Natural killer cell treated with Interleukin-12 subunit alpha and Interleukin-12 subunit beta and Interleukin-15 and Interleukin-18, amount 100 ng/mL, for 72 hours (primary cell): ENCODE results near the gene EZR. TPM values are rescaled to one million over a fixed set of nuclear protein-coding genes. Genes with fewer than 3 reads are reported as not detected.

ENCODE experiments used
- ATAC-seq, 2 donors: fragments of 150-1000 bp; cut with Tn5 transposase in 1 of 2; sonication (Bioruptor Pico), chemical (Tn5 transposase) in 1 of 2; 2 replicates each; pipeline ENCODE4 v1.10.0; 2021
- DNase-seq: peaks from one replicate; pipeline ENCODE4 v3.0.0; 2022; ENCODE audit warnings: low spot score
- H3K27ac Mint-ChIP-seq, 2 donors: 1 replicate in 1 of 2; 2 replicates in 1 of 2; pipeline ENCODE4 v1.8.0; 2022; ENCODE audit warnings: mixed read lengths in 2 of 2, mild to moderate bottlenecking in 1 of 2, moderate library complexity in 1 of 2
- H3K27me3 Mint-ChIP-seq, 2 donors: 1 replicate in 1 of 2; 2 replicates in 1 of 2; pipeline ENCODE4 v1.8.0; 2022; ENCODE audit warnings: mixed read lengths in 2 of 2
- H3K36me3 Mint-ChIP-seq: one replicate; pipeline ENCODE4 v1.8.0; 2022; ENCODE audit warnings: mixed read lengths
- H3K4me1 Mint-ChIP-seq, 2 donors: 1 replicate in 1 of 2; 2 replicates in 1 of 2; pipeline ENCODE4 v1.8.0; 2022; ENCODE audit warnings: low read depth in 2 of 2, mixed read lengths in 2 of 2, mild to moderate bottlenecking in 1 of 2
- H3K4me3 Mint-ChIP-seq: one replicate; pipeline ENCODE4 v1.8.0; 2022; ENCODE audit warnings: mixed read lengths
- H3K9me3 Mint-ChIP-seq: 2 replicates; pipeline ENCODE4 v1.8.0; 2022; ENCODE audit warnings: mixed read lengths
- total RNA-seq, 2 donors: library from RNA; stranded (reverse); gene quantifications; one replicate each; pipeline ENCODE4 v1.2.3, GENCODE V29; 2022

Gene EZR
- total RNA-seq, 2 donors from 2014 or later, result 71.0 to 135 TPM

DNA sequence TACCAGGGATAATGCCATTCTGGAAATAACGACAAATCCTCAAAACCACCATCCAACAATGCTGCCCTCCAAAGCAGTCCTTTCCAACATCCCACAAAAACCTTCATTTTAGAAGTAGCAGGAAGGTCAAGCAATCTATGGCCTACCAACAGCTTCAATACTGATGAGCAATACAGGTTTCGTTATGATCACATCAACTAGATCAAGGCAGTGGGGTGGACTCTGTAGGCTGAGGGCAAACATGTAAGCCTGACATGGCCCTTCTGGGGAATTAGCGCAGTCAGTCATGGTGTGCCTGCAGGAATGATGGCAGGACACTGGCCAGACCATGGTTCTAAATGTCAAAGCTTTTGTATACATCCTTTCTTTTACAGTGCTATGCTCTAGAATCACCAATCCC is 41.7 kb downstream of the EZR start:
- Mint-ChIP-seq H3K4me1 (peaks cover 19 to 31% of the 10 kb centered on the region in 2 donors), H3K9me3 (no peaks in the 10 kb centered on the region), H3K27ac (peak overlapping the region; percentile 11 to 17), H3K4me3 (no peak overlapping the region), H3K27me3 (no peaks in the 10 kb centered on the region), H3K36me3 (peaks cover 31% of the 10 kb centered on the region)
- DNase-seq, result no peak
- no peak for ATAC-seq

DNA sequence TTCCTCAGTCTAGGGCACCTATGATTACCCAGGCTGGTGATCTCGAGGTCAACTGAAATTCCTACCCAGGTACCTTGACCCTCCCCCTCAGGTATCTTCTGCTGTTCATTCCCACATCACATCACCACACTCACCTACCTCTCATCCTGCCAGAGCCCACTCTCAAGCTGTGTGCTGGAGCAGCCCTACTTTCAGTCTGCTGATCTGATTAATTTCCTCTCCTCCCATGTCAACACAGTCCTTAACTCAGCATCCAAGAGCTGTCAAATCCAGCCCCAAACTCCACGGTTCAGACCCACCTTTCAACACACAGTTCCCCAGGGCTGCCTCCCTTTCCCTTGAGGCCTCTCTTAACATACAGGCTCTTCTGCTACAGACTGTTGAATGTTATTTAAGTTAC is 42.4 kb downstream of the EZR start:
- Mint-ChIP-seq H3K36me3 (peaks cover 31% of the 10 kb centered on the region), H3K9me3 (no peaks in the 10 kb centered on the region), H3K4me3 (no peak overlapping the region), H3K27ac (peak overlapping the region; percentile 11 to 17), H3K4me1 (peaks cover 25 to 39% of the 10 kb centered on the region in 2 donors), H3K27me3 (no peaks in the 10 kb centered on the region)
- peak; percentile 28 for DNase-seq
- ATAC-seq, result no peak

DNA sequence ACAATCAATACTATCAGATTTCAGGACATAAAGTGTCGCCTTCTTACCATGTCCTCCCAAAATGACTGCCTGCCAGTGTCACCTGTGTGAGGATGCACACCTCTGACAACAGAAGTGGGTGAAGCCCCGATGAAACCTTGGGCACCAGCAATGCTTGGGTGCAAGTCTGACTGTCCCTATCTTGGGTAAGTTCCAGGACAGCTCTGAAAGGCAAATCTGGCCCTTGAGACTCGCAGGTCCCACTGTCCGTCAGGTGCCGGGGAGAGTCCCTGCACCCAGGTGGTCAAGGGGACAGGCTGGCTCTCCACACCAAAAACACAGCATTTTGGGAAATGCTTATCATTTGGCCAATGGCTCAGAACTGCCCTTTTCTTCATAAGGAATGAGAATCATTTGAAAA is 43.3 kb downstream of the EZR start:
- H3K4me3 Mint-ChIP-seq, result no peak overlapping the region
- no peaks in the 10 kb centered on the region for H3K27me3 Mint-ChIP-seq
- no peaks in the 10 kb centered on the region for H3K9me3 Mint-ChIP-seq

DNA sequence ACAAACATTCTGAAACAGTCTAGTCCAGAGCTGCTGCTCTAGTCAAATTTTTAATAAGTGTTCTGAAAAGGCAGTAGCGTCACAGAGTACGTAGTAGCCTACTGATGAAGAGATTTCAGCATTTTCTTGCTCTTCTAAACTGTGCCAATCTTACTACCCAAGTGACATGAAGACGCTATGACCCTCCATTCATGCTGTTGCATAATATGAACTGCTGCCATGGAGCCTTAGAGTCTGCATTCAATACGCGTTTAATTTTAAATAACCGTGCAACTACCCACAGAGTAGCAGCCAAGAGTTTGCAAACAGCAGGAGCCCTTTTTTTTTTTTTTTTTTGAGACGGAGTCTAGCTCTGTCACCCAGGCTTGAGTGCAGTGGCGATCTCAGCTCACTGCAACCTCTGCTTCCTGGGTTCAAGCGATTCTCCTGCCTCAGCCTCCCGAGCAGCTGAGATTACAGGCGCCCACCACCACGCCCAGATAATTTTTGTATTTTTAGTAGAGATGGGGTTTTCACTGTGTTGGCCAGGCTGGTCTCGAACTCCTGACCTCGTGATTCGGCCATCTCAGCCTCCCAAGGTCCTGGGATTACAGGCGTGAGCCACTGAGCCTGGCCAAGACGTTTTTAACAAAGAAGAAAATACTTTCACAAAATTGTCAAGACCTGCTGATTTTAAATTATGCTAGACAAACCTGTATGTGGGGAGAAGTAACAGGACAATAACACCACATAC is 44.3 kb downstream of the EZR start:
- H3K4me3 Mint-ChIP-seq, result no peak overlapping the region
- H3K27me3 Mint-ChIP-seq, result no peaks in the 10 kb centered on the region
- H3K27ac Mint-ChIP-seq, result no peak overlapping the region
- H3K36me3 Mint-ChIP-seq, result peaks cover 37% of the 10 kb centered on the region
- no peaks in the 10 kb centered on the region for H3K9me3 Mint-ChIP-seq
- H3K4me1 Mint-ChIP-seq, result peaks cover 38 to 48% of the 10 kb centered on the region in 2 donors
- ATAC-seq (no peak), DNase-seq (peak; percentile 39)

More for the DNA sequence above, 43.3 kb downstream of the EZR start:
- H3K27ac Mint-ChIP-seq, result no peak overlapping the region
- DNase-seq, result peak; percentile 40
- ATAC-seq, result no peak
- H3K36me3 Mint-ChIP-seq, result peaks cover 34% of the 10 kb centered on the region
- peaks cover 33 to 47% of the 10 kb centered on the region in 2 donors for H3K4me1 Mint-ChIP-seq

DNA sequence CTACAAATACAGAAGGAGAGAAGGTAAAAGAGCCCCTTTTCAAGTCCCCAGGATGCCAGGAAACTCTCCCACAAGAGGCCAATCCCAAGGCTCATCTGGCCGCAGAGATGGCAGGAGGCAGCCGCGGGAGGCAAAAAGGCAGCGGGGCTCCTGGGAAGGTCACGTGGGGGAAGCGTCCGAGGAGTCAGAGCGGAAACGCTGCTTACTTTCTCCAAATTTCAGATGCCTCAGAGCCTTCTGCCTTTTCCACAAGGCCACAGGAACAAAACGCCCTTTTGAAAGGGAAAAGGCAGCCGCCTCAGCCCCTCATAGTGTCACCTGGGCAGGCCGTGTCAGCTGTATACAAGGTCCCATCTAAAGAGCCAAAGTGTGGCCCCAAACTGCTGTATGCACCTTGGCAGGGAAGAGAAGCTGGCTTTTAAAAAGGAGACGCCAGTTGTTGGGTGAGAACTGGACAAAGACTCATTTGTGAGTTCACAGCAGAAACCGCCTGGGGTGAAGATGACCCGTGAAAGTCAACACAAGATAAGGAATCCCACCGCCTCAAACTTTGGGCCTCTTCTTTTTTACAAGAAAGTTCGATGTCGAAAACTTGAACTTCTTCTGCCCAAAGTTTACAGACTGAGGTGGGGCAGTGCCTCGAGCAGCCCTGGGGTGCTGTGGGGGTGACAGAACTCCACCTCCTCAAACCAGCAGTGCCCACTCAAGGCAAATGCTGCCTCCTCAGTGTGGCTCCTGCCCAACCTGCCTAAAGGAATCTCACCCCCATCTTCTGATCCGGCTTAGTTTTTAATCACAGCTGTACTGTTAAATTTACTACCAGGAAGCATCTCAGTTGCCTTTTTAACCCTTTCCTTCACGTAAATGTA is 45.4 kb downstream of the EZR start:
- H3K36me3 Mint-ChIP-seq, result peaks cover 32% of the 10 kb centered on the region
- H3K9me3 Mint-ChIP-seq, result no peaks in the 10 kb centered on the region
- no peak overlapping the region for H3K4me3 Mint-ChIP-seq
- peak; percentile 40 for DNase-seq
- H3K27ac Mint-ChIP-seq, result peak overlapping the region; percentile 51 to 53
- ATAC-seq, result no peak
- H3K4me1 Mint-ChIP-seq, result peaks cover 44 to 54% of the 10 kb centered on the region in 2 donors
- no peaks in the 10 kb centered on the region for H3K27me3 Mint-ChIP-seq

DNA sequence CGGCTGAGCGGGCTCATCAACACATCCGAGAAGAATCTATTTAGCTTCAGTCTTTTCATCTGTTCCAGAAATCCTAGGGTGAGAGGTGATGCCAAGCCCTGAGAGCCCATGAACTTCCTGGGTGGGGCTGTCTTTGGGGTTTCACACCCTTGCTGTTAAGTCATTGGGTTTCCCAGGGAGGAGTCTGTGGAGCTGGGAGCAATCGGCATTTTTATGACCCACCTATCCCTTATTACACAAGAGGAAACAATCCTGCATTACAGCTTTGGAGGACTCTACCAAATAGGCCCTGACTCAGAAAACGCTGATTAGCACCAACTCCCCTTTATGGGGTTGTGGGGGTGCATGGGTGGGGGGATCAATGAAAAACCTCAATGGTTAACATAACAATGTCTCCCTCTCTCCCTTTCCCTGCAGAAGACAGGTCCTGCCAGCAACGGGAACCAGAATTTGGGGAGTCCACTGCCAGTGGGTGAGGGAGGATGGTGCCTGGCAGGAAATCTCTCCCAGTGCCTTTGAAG is 46.3 kb downstream of the EZR start:
- H3K36me3 Mint-ChIP-seq, result peaks cover 32% of the 10 kb centered on the region
- H3K4me3 Mint-ChIP-seq, result no peak overlapping the region
- H3K27me3 Mint-ChIP-seq, result no peaks in the 10 kb centered on the region
- H3K9me3 Mint-ChIP-seq, result no peaks in the 10 kb centered on the region
- peaks cover 44 to 58% of the 10 kb centered on the region in 2 donors for H3K4me1 Mint-ChIP-seq
- ATAC-seq (peak in 1 of 2 donors; percentile 16), DNase-seq (no peak)
- peak overlapping the region; percentile 51 to 53 for H3K27ac Mint-ChIP-seq

DNA sequence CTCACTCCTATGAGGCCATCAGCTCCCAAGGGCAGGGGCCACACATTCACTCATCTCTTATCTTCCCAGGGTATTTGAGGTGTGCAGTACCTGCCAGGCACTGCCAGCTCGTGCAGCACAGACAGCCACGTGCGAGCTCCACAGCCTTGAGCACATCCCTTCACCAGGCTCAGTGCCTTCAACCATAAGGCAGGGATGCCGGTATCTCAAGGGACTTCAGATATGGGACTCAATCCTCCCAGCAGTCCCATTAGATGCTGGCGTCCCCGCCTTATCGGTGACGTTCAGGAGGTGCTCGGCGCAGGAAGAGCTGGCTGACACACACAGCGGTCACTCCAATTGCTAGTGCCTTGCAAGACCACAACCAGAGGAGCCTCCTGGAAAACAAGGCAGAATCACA is 47.0 kb downstream of the EZR start:
- ATAC-seq, result peak in 1 of 2 donors; percentile 1
- peaks cover 30% of the 10 kb centered on the region for H3K36me3 Mint-ChIP-seq

DNA sequence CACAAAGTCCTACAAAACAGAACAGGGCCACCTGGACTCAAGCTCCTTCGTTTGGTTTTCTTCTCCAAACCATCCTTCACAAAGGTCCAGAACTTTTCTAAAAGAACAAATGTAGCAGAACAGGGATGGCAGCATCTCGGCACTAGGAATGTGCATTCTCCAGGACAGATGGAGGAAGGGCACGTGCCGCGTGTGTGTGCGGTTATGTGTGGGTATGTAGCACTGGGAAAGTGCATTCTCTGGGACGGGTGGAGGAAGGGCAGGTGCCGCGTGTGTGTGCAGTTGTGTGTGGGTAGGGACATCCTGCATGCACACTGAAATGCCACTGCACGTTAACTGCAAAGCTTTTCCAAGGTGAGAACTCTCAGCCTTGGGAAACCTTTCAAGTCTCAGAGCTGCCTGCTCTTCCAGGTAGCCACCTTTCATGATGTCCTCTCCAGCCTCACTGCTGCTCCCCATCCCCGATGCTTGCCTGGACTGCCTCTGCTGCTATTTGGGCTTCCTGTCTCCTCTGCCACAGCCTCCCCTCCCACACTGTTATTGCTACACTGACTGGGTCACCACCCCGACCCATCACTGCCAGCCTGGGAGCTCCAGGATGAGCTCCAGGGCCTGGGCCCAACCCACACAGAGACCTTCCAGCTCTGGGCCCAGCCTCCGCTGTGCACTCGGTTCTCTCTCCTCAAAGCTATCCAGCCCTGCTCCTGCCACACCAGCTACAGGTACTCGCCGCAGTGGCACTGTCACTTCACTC is 47.6 kb downstream of the EZR start:
- Mint-ChIP-seq H3K27me3 (no peaks in the 10 kb centered on the region), H3K36me3 (peaks cover 28% of the 10 kb centered on the region), H3K4me1 (peaks cover 33 to 52% of the 10 kb centered on the region in 2 donors), H3K4me3 (peak overlapping the region; percentile 27), H3K27ac (peak overlapping the region; percentile 51 to 82), H3K9me3 (no peaks in the 10 kb centered on the region)
- ATAC-seq, result peak in 1 of 2 donors; percentile 8
- peak; percentile 58 for DNase-seq

More for the DNA sequence above, 47.0 kb downstream of the EZR start:
- Mint-ChIP-seq H3K4me1 (peaks cover 39 to 57% of the 10 kb centered on the region in 2 donors), H3K27ac (peak overlapping the region; percentile 51 to 53), H3K27me3 (no peaks in the 10 kb centered on the region), H3K9me3 (no peaks in the 10 kb centered on the region), H3K4me3 (no peak overlapping the region)
- DNase-seq, result peak; percentile 44

DNA sequence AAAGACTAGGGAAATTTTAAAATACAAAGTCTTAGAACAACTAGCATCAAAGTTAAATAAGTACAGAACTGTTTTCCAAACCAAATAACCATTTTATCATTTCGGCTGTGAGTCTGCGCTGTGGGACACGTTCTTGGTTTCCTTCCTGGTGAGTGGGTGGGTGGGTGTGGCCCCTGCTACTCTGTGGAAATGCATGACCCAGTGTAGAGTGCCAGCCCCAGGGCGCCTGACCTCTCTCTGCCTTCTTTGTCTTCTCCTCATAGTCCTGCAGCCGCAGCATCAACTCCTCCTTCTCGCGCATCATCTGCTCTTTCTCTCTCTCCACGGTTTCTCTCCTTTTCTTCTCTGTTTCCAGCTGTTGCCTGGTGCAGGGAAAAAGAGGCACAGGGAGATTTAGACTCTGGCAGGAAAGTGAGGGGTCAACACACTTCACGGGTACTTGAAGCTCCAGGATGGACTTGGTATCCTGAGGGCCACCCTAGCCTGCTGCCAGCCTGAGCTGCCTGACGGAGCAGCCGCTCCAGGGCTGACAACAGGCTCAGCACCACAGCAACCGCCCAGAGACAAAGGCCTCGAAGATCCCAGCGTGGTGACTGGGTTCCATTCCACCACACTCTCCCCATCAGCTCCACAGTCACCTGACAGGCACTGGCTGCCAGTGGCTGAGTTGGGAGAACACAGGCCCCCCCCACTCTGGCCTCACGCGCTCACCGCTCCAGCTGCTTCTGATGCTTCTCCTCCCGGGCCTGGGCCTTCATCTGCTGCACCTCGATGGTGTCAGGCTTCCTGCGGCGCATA is 48.4 kb downstream of the EZR start:
- peaks cover 33 to 52% of the 10 kb centered on the region in 2 donors for H3K4me1 Mint-ChIP-seq
- peak overlapping the region; percentile 27 for H3K4me3 Mint-ChIP-seq
- H3K9me3 Mint-ChIP-seq, result no peaks in the 10 kb centered on the region
- ATAC-seq, result no peak
- peak overlapping the region; percentile 51 to 82 for H3K27ac Mint-ChIP-seq
- no peak for DNase-seq
- H3K36me3 Mint-ChIP-seq, result peaks cover 27% of the 10 kb centered on the region
- H3K27me3 Mint-ChIP-seq, result no peaks in the 10 kb centered on the region

DNA sequence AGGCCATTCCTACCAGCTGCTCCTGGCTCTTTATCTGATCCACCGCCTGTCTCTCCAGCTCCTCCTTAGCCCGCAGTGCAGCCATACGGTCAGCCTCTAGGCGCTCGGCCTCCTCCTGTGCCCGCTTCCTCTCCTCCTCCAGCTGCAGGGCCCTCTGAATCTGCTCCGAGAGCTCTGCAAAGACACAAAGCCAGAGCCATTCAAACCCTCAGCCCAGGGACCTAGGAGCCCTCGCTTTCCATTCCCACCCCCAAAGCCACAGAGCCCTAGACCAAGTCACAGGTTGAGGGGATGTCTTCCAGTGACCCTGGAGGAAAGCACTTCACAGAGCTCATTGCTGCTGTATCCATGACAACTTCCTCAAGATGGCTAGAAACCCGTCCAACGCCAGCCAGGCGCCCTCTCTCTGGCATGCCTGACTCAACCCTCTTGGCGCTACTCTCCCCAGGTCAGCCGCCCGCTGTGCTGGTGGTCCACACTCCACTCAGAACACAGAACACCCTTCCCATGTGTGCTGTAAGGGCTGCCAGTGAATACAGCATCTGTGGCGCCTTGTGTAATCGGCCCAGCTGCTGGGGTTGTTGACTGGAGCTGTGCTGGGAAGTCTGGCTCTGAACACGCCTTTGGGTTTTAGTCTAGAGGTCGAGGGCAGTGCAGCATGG is 49.3 kb downstream of the EZR start:
- H3K4me1 Mint-ChIP-seq, result peaks cover 33 to 52% of the 10 kb centered on the region in 2 donors
- peaks cover 27% of the 10 kb centered on the region for H3K36me3 Mint-ChIP-seq

DNA sequence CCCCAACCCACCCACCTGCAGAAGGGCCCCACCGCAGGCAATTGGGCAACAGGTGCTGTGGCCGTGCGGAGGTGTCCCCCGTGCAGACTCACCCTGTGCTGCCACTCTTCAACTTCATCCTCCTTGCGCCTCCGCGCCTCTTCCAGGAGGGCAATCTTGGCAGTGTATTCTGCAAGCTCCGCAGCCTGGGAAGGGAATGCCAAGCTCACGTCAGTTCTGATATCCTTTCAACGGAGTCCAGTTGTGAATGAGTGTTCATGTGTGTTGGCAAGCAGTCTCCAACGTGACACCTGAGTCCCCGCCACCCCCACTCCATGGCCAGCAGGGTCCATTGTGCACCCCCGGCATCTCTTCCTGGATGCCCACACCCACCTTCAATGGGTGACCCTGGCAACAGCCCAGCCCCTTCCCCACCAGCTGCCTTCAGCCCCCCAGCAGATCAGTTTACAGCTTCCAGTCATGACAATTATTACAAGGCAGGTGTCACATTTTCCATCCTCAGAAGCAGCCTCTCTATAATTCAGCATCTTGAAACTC is 49.9 kb downstream of the EZR start:
- Mint-ChIP-seq H3K27me3 (no peaks in the 10 kb centered on the region), H3K4me3 (no peak overlapping the region), H3K27ac (peak overlapping the region; percentile 29 to 82), H3K4me1 (peaks cover 33 to 48% of the 10 kb centered on the region in 2 donors), H3K36me3 (peaks cover 23% of the 10 kb centered on the region), H3K9me3 (no peaks in the 10 kb centered on the region)
- DNase-seq, result no peak
- no peak for ATAC-seq

More for the DNA sequence above, 49.3 kb downstream of the EZR start:
- H3K4me3 Mint-ChIP-seq, result no peak overlapping the region
- no peaks in the 10 kb centered on the region for H3K27me3 Mint-ChIP-seq
- peak overlapping the region; percentile 29 to 82 for H3K27ac Mint-ChIP-seq
- ATAC-seq (no peak), DNase-seq (no peak)
- H3K9me3 Mint-ChIP-seq, result no peaks in the 10 kb centered on the region

DNA sequence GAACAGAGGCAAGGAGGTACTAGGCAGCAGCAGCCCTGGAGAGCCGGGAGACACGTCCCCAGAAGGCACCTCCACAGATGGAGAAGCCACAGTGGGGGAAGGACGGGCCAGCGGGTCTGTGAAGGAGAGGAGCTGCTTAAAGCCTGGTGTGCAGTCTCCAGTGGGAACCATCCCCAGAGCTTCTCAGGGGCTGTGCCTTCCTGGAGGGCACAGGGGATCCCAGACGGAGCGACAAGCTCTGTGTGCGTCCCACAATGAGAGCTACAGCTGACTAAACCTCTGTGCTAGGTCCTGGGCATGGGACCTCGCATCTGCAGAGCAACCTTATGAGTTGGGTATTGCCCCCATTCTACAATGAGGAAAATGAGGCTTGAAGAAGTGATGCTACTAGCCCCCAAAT is 50.7 kb downstream of the EZR start:
- Mint-ChIP-seq H3K27me3 (no peaks in the 10 kb centered on the region), H3K4me3 (no peak overlapping the region), H3K4me1 (peaks cover 31 to 43% of the 10 kb centered on the region in 2 donors), H3K9me3 (no peaks in the 10 kb centered on the region), H3K27ac (peak overlapping the region; percentile 17 to 83), H3K36me3 (peaks cover 23% of the 10 kb centered on the region)
- ATAC-seq (no peak), DNase-seq (no peak)
